DOHH2 (cell line): ENCODE measurements around the gene PRUNE1.

Experiments used
- H3F3A ChIP-seq: fragments of 200-600 bp; sonication (generic), shearing (Covaris generic); 2 replicates; pipeline ENCODE4 v1.6.0; 2016; ENCODE audit warnings: antibody characterized with exemption, mild to moderate bottlenecking; ENCODE audit not compliant: control insufficient read depth, insufficient read depth
- H3K27ac ChIP-seq: fragments of 200-600 bp; sonication (generic); 2 replicates; pipeline ENCODE4 v1.5.1; 2014; ENCODE audit warnings: low read depth, mild to moderate bottlenecking, low read length, moderate library complexity
- H3K27me3 ChIP-seq: fragments of 200-600 bp; sonication (generic); 2 replicates; pipeline ENCODE4 v1.6.1; 2014; ENCODE audit warnings: mild to moderate bottlenecking, low read length, mixed read lengths; ENCODE audit not compliant: control insufficient read depth
- H3K36me3 ChIP-seq: fragments of 200-600 bp; sonication (generic); 2 replicates; pipeline ENCODE4 v1.6.1; 2014; ENCODE audit warnings: mild to moderate bottlenecking, low read length, moderate library complexity, mixed read lengths; ENCODE audit not compliant: control insufficient read depth
- H3K4me1 ChIP-seq: fragments of 200-600 bp; sonication (generic); 2 replicates; pipeline ENCODE4 v1.6.1; 2014; ENCODE audit warnings: mild to moderate bottlenecking, low read length, mixed read lengths; ENCODE audit not compliant: control insufficient read depth
- H3K4me2 ChIP-seq: fragments of 200-600 bp; sonication (generic); 2 replicates; pipeline ENCODE4 v1.6.0; 2014; ENCODE audit warnings: mild to moderate bottlenecking, low read length, moderate library complexity
- H3K4me3 ChIP-seq: fragments of 200-600 bp; sonication (generic); 2 replicates; pipeline ENCODE4 v1.5.1; 2014; ENCODE audit warnings: mild to moderate bottlenecking, low read length, mixed read lengths
- H3K79me2 ChIP-seq: fragments of 200-600 bp; sonication (generic); 2 replicates; pipeline ENCODE4 v1.6.1; 2014; ENCODE audit warnings: mild to moderate bottlenecking, low read length, mixed read lengths; ENCODE audit not compliant: control insufficient read depth
- H3K9me2 ChIP-seq: fragments of 200-600 bp; sonication (generic); replicated peaks from 2 replicates; pipeline ENCODE4 v1.6.1; 2014; ENCODE audit warnings: mild to moderate bottlenecking, low read length, mixed read lengths; ENCODE audit not compliant: control insufficient read depth
- H3K9me3 ChIP-seq: fragments of 200-600 bp; sonication (generic); 2 replicates; pipeline ENCODE4 v1.6.1; 2014; ENCODE audit warnings: antibody characterized with exemption, low read length, mixed read lengths; ENCODE audit not compliant: control insufficient read depth, insufficient read depth
- H4K20me1 ChIP-seq: fragments of 200-600 bp; sonication (generic); 2 replicates; pipeline ENCODE4 v1.6.0; 2014; ENCODE audit warnings: low read depth, mild to moderate bottlenecking, antibody characterized with exemption, low read length, moderate library complexity; ENCODE audit not compliant: control insufficient read depth, insufficient read depth
- CTCF ChIP-seq: fragments of 200-600 bp; sonication (generic); IDR thresholded peaks from one replicate; pipeline ENCODE4 v1.5.1; 2014; ENCODE audit warnings: antibody characterized with exemption, mild to moderate bottlenecking, low read depth, low read length; ENCODE audit not compliant: poor library complexity, severe bottlenecking
- EZH2phosphoT487 ChIP-seq: fragments of 200-600 bp; sonication (generic); IDR thresholded peaks from 2 replicates; pipeline ENCODE4 v1.6.1; 2017; ENCODE audit warnings: borderline replicate concordance, mild to moderate bottlenecking, antibody characterized with exemption, low read length, moderate library complexity, mixed read lengths

Gene PRUNE1

GRCh38 chr1:150972417-150972940 lies 35.8 kb upstream of the PRUNE1 start:
- H3K79me2 ChIP-seq, result peaks cover 72% of the 10 kb centered on the region
- H3K27ac ChIP-seq, result 0 out of 2 replicates have a peak overlapping the region, but pooled peaks have one; percentile 50

GRCh38 chr1:150973258-150973835 lies 34.9 kb upstream of the PRUNE1 start:
- Histone ChIP-seq H3K4me2 (peak overlapping the region; percentile 84), H3F3A (peaks cover 9% of the 10 kb centered on the region), H3K27ac (peak overlapping the region; percentile 50), H3K4me1 (peaks cover 49% of the 10 kb centered on the region), H3K9me3 (no peaks in the 10 kb centered on the region), H3K27me3 (no peaks in the 10 kb centered on the region), H3K9me2 (no peaks in the 10 kb centered on the region), H3K36me3 (peaks cover 43% of the 10 kb centered on the region), H4K20me1 (peaks cover 3% of the 10 kb centered on the region; the same call in 1 of the 2 replicates), H3K4me3 (peak overlapping the region; percentile 90), H3K79me2 (peaks cover 72% of the 10 kb centered on the region)
- TF ChIP-seq EZH2phosphoT487 (no peak), CTCF (no peak)

More at GRCh38 chr1:150972417-150972940, 35.8 kb upstream of the PRUNE1 start:
- Histone ChIP-seq H3F3A (peaks cover 9% of the 10 kb centered on the region), H3K27me3 (no peaks in the 10 kb centered on the region), H3K36me3 (peaks cover 52% of the 10 kb centered on the region), H3K4me2 (peak overlapping the region; percentile 84), H4K20me1 (peaks cover 3% of the 10 kb centered on the region; the same call in 1 of the 2 replicates), H3K9me3 (no peaks in the 10 kb centered on the region), H3K9me2 (no peaks in the 10 kb centered on the region), H3K4me3 (peak overlapping the region; percentile 90), H3K4me1 (peaks cover 43% of the 10 kb centered on the region)
- TF ChIP-seq EZH2phosphoT487 (no peak), CTCF (no peak)

GRCh38 chr1:150973836-150974579 lies 34.2 kb upstream of the PRUNE1 start:
- H3K27ac ChIP-seq, result peak overlapping the region; percentile 50
- H3K79me2 ChIP-seq, result peaks cover 65% of the 10 kb centered on the region
- peaks cover 56% of the 10 kb centered on the region for H3K4me1 ChIP-seq
- H3F3A ChIP-seq, result peaks cover 9% of the 10 kb centered on the region
- no peaks in the 10 kb centered on the region for H3K27me3 ChIP-seq
- H3K4me3 ChIP-seq, result peak overlapping the region; percentile 90
- no peaks in the 10 kb centered on the region for H3K9me3 ChIP-seq
- no peak for TF ChIP-seq CTCF
- TF ChIP-seq EZH2phosphoT487, result no peak
- H3K9me2 ChIP-seq, result no peaks in the 10 kb centered on the region
- peaks cover 37% of the 10 kb centered on the region for H3K36me3 ChIP-seq
- H4K20me1 ChIP-seq, result peaks cover 3% of the 10 kb centered on the region; the same call in 1 of the 2 replicates
- H3K4me2 ChIP-seq, result peak overlapping the region; percentile 84
